Ascending aorta (tissue), 2 donors: ENCODE data around the gene XYLT1. TPM values are rescaled to one million over a fixed set of nuclear protein-coding genes. Genes with fewer than 3 reads are reported as not detected.

Experiments
- DNase-seq, 2 donors: peaks; one replicate each; pipeline ENCODE4 v3.0.0-alpha.2; 2019; ENCODE audit warnings: low spot score in 2 of 2
- H3K27ac ChIP-seq, 2 donors: fragments of 200-600 bp; sonication (generic); one replicate each; pipeline ENCODE4 v1.5.1; 2016 to 2017; ENCODE audit warnings: mild to moderate bottlenecking in 1 of 2
- H3K27me3 ChIP-seq: fragments of 200-600 bp; sonication (generic); one replicate; pipeline ENCODE4 v1.5.1; 2017
- H3K36me3 ChIP-seq, 2 donors: fragments of 200-600 bp; sonication (generic); one replicate each; pipeline ENCODE4 v1.5.1; 2016
- H3K4me1 ChIP-seq, 2 donors: fragments of 200-600 bp; sonication (generic); one replicate each; pipeline ENCODE4 v1.5.1; 2016 to 2017; ENCODE audit warnings: mild to moderate bottlenecking in 1 of 2
- H3K4me3 ChIP-seq, 2 donors: fragments of 200-600 bp; sonication (generic); one replicate each; pipeline ENCODE4 v1.5.1; 2016 to 2017; ENCODE audit warnings: mild to moderate bottlenecking in 1 of 2
- H3K9me3 ChIP-seq, 2 donors: fragments of 200-600 bp; sonication (generic); one replicate each; pipeline ENCODE4 v1.5.1; 2016
- intact Hi-C: fragments of 100-400 bp; cut with DNase I; formaldehyde crosslinking; loops from one replicate; pipeline ENCODE4 v1.15.1; 2023
- total RNA-seq: library from RNA; depleted of rRNA; stranded (reverse); fragments of >200 nt; gene quantifications from one replicate; pipeline ENCODE4 v1.1.0, GENCODE V29; 2016
- TF ChIP-seq, protein P1 (sequence below), 3 experiments: fragments of 200-600 bp in 2 of 3; fragments of 450-650 bp in 1 of 3; sonication (generic) in 2 of 3; IDR thresholded peaks; one replicate each; pipeline ENCODE4 v1.5.1; 2016 to 2019; ENCODE audit warnings: antibody characterized with exemption in 3 of 3, mild to moderate bottlenecking in 1 of 3, moderate library complexity in 1 of 3

XYLT1 gene
- total RNA-seq, 1 donor from 2014 or later = 6.7 TPM

DNA sequence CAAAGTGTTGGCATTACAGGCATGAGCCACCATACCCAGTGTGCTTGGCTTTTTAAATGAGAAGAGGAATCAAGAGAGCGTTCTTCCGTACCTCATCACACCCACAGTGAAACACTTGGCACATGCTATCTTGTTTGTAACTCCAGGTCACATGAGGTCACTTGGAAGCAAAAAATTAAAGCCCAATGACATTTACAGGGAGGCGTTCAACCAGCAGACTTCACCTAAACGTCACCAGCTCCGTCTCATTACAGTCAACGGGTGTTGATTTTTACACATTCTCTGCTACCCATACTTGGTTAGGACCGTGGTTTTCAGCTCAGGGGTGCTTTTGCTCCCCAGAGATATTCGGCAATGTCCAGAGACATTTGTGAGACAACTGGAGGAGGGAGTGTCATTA lies 127.0 kb downstream of the XYLT1 start:
- intact Hi-C loops = no loop called here
- H3K4me1 ChIP-seq = peaks cover 6 to 30% of the 10 kb centered on the region in 2 donors
- no peak overlapping the region for H3K27ac ChIP-seq
- DNase-seq = no peak
- no peaks in the 10 kb centered on the region for H3K36me3 ChIP-seq
- TF ChIP-seq, protein P1, sequence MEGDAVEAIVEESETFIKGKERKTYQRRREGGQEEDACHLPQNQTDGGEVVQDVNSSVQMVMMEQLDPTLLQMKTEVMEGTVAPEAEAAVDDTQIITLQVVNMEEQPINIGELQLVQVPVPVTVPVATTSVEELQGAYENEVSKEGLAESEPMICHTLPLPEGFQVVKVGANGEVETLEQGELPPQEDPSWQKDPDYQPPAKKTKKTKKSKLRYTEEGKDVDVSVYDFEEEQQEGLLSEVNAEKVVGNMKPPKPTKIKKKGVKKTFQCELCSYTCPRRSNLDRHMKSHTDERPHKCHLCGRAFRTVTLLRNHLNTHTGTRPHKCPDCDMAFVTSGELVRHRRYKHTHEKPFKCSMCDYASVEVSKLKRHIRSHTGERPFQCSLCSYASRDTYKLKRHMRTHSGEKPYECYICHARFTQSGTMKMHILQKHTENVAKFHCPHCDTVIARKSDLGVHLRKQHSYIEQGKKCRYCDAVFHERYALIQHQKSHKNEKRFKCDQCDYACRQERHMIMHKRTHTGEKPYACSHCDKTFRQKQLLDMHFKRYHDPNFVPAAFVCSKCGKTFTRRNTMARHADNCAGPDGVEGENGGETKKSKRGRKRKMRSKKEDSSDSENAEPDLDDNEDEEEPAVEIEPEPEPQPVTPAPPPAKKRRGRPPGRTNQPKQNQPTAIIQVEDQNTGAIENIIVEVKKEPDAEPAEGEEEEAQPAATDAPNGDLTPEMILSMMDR (IDR thresholded peaks at IDR 0.05) = no peak
- no peaks in the 10 kb centered on the region for H3K9me3 ChIP-seq
- H3K4me3 ChIP-seq = no peak overlapping the region
- no peaks in the 10 kb centered on the region for H3K27me3 ChIP-seq

DNA sequence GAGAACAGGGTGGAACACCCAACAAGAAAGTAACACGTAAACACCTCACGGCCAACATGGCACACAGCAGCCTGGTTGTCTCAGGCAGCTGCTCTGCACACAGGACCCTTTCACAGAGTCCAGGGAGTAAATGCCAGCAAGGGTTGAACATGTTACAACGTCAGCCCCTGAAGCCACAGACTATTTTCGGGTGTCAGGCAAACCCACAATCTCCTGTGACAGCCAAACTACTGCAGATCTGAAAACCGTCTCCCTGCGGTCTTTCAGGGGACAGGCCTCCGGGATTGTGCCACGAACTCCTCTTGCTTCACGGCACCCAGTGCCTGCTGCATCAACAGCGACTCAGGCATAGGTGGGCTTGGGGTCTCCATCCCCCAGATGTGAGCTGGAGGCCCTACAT lies 127.7 kb downstream of the XYLT1 start:
- H3K27ac ChIP-seq = no peak overlapping the region
- H3K36me3 ChIP-seq = no peaks in the 10 kb centered on the region
- intact Hi-C loops = no loop called here
- no peak for DNase-seq
- H3K9me3 ChIP-seq = no peaks in the 10 kb centered on the region
- TF ChIP-seq, protein P1 (IDR thresholded peaks at IDR 0.05) = no peak
- peaks cover 6 to 30% of the 10 kb centered on the region in 2 donors for H3K4me1 ChIP-seq
- H3K27me3 ChIP-seq = no peaks in the 10 kb centered on the region
- H3K4me3 ChIP-seq = no peak overlapping the region

DNA sequence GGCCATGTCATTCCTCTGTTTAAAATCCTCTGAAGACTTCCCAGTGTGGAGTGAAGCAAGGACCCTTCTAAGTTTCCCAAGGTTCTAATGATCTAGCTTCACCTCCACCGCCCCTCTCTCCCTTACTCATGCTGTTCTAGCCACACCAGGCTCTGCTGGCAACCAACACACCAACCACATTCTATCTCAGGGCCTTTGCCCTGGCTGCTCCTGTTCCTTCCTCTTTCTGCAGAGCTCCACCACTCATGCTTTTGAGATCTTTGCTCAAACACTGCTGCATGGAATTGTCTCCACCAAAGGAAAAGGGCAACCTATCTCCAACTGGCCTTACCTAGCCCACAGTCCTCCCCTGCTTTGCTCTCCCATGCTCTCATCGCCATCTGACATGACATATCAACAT lies 128.7 kb downstream of the XYLT1 start:
- no peaks in the 10 kb centered on the region for H3K36me3 ChIP-seq
- H3K9me3 ChIP-seq = no peaks in the 10 kb centered on the region
- intact Hi-C loops = no loop called here
- TF ChIP-seq, protein P1 (IDR thresholded peaks at IDR 0.05) = no peak
- peaks cover 6 to 27% of the 10 kb centered on the region in 2 donors for H3K4me1 ChIP-seq
- no peaks in the 10 kb centered on the region for H3K27me3 ChIP-seq
- no peak overlapping the region for H3K27ac ChIP-seq
- no peak overlapping the region for H3K4me3 ChIP-seq
- DNase-seq = no peak

DNA sequence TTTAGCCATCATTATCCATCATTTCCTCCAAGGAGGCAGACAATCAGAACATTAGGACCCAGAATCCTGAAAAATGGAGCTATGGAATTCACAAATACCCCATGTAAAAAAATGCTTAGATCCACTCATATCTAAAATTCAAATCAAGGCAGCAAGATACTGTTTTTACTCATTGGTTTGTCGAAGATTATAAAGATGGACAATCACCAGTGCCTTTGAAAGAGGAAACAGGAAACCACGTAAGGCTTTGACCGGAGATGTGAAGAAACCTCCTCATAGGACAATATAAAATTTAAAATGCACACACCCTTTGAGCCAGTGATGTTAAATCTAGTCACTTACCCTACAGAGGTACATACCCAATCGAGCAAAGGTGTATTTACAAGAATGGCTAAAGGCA lies 130.0 kb downstream of the XYLT1 start:
- Histone ChIP-seq H3K36me3 (no peaks in the 10 kb centered on the region), H3K27me3 (no peaks in the 10 kb centered on the region), H3K9me3 (no peaks in the 10 kb centered on the region), H3K4me1 (peaks cover 6 to 18% of the 10 kb centered on the region in 2 donors), H3K27ac (peak overlapping the region; percentile 27 to 39), H3K4me3 (no peak overlapping the region)
- intact Hi-C loops = no loop called here
- DNase-seq = no peak
- TF ChIP-seq, protein P1 (IDR thresholded peaks at IDR 0.05) = no peak

DNA sequence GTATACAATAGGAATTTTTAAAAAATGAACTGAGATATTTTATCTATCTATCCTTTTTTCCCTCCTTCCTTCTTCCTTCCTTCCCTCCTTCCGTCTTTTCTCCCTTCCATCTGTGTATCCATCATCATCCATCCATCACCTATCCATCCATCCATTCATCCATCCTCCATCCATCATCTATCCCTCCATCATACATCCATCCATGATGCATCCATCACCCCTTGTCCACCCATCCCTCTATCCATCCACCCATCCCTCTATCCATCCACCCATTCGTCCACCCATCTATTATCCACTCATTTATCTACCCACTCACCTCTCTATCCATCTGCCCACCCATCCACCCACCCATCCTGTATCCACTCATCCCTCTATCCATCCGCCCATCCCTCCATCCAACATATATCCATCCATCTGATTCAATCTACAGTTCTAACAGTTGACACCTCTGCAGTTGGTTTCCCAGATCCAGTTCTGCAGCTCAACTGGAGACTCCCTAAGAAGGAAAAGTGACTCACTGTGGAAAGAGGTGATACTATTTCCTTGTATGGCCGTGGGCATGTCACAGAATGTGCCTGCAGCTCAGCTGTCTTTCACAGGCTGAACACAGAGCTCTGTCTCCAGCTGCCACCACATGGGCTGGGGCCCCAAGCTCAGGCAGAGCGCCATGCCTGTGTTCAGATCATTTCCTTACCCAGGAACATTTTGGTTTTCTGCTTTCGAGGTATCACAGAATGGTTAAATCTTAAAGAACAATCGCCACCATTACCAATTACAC lies 130.8 kb downstream of the XYLT1 start:
- peaks cover 2 to 14% of the 10 kb centered on the region in 2 donors for H3K4me1 ChIP-seq
- no peaks in the 10 kb centered on the region for H3K27me3 ChIP-seq
- no peaks in the 10 kb centered on the region for H3K36me3 ChIP-seq
- H3K27ac ChIP-seq = peak overlapping the region; percentile 27 to 39
- no peak overlapping the region for H3K4me3 ChIP-seq
- H3K9me3 ChIP-seq = no peaks in the 10 kb centered on the region
- no peak for DNase-seq
- TF ChIP-seq, protein P1 (IDR thresholded peaks at IDR 0.05) = peak in 1 of 3 experiments; percentile 12
- intact Hi-C loops = loop anchor here (10.0 kb wide), 1 partner anchor 1455 kb away; the partner anchor contains the start of gene RPS15A
